SJCRH30 (cell line): ENCODE measurements around the gene VARS2. TPM values are rescaled to one million over a fixed set of nuclear protein-coding genes. Genes with fewer than 3 reads are reported as not detected.

ENCODE experiments used
- DNase-seq, 2 experiments: peaks; one replicate each; pipeline ENCODE4 v3.0.0-alpha.2; 2015 to 2020
- H3K27ac ChIP-seq: fragments of 250-450 bp; sonication (Bioruptor Pico); 2 replicates; pipeline ENCODE4 v1.5.1; 2020; ENCODE audit warnings: mild to moderate bottlenecking, moderate library complexity
- H3K27me3 ChIP-seq: fragments of 250-450 bp; sonication (Bioruptor Pico); 2 replicates; pipeline ENCODE4 v1.5.1; 2020; ENCODE audit warnings: mild to moderate bottlenecking, moderate library complexity
- H3K36me3 ChIP-seq: fragments of 250-450 bp; sonication (Bioruptor Pico); 2 replicates; pipeline ENCODE4 v1.5.1; 2020; ENCODE audit warnings: mild to moderate bottlenecking, moderate library complexity
- H3K4me1 ChIP-seq: fragments of 250-450 bp; sonication (Bioruptor Pico); 2 replicates; pipeline ENCODE4 v1.5.1; 2020; ENCODE audit warnings: mild to moderate bottlenecking, moderate library complexity
- H3K4me3 ChIP-seq: fragments of 250-450 bp; sonication (Bioruptor Pico); 2 replicates; pipeline ENCODE4 v1.5.1; 2020; ENCODE audit warnings: mild to moderate bottlenecking, moderate library complexity
- H3K9me3 ChIP-seq: fragments of 250-450 bp; sonication (Bioruptor Pico); replicated peaks from 2 replicates; pipeline ENCODE4 v1.5.1; 2020; ENCODE audit warnings: mild to moderate bottlenecking, moderate library complexity
- total RNA-seq: library from RNA; depleted of rRNA; stranded (reverse); fragments of >200 nt; shearing (Covaris generic); gene quantifications from 2 replicates; pipeline ENCODE4 v1.2.3, GENCODE V29; 2014; rRNA removed

VARS2 gene
- total RNA-seq, 1 experiment from 2014 or later = 21.3 TPM

DNA sequence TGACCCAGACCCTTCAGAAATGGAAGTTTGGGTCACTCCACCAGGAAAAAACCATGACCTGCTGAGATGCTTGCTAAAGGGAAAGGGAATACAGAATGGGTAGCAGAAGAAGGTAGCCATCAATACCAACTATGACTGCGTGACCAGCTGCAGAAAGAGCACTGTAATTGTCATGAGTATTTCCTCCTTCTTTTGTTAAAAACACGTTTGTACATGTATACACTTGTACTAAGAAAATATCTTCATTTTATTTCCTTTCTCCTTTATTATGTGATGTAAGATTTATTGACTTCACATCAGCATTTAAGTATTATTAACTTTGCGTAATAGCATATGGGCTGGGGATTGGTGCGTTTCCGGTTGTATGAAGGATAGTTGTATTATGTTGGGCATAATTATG is 56.9 kb downstream of the VARS2 start:
- no peaks in the 10 kb centered on the region for H3K9me3 ChIP-seq
- no peak overlapping the region for H3K27ac ChIP-seq
- H3K27me3 ChIP-seq = no peaks in the 10 kb centered on the region
- no peak for DNase-seq
- no peaks in the 10 kb centered on the region for H3K36me3 ChIP-seq
- no peak overlapping the region for H3K4me3 ChIP-seq
- H3K4me1 ChIP-seq = no peaks in the 10 kb centered on the region

- DNase-seq = no peak
- Histone ChIP-seq H3K4me3 (no peak overlapping the region), H3K4me1 (no peaks in the 10 kb centered on the region)
Measured at GRCh38 chr6:30972816-30973215, 58.8 kb downstream of the VARS2 start.

GRCh38 chr6:30974490-30975252 is 60.6 kb downstream of the VARS2 start:
- Histone ChIP-seq H3K4me1 (no peaks in the 10 kb centered on the region), H3K27ac (no peak overlapping the region), H3K27me3 (0 out of 2 replicates have a peak, but pooled peaks cover 5% of the 10 kb centered on the region), H3K4me3 (no peak overlapping the region), H3K9me3 (no peaks in the 10 kb centered on the region), H3K36me3 (no peaks in the 10 kb centered on the region)
- no peak for DNase-seq

More at GRCh38 chr6:30972816-30973215, 58.8 kb downstream of the VARS2 start:
- H3K36me3 ChIP-seq = no peaks in the 10 kb centered on the region
- no peak overlapping the region for H3K27ac ChIP-seq
- H3K27me3 ChIP-seq = no peaks in the 10 kb centered on the region
- H3K9me3 ChIP-seq = no peaks in the 10 kb centered on the region

Other genes with a start within 250 kb of the VARS2 start
- 26.5 and 29.0 TPM in 2 replicates for gene DHX16, start 241.2 kb upstream of the VARS2 start, total RNA-seq
- gene PPP1R18, start 227.6 kb upstream of the VARS2 start, total RNA-seq = 39.4 and 44.3 TPM in 2 replicates
- 25.0 and 29.6 TPM in 2 replicates for gene NRM, start 223.3 kb upstream of the VARS2 start, total RNA-seq
- 24.6 and 25.0 TPM in 2 replicates for gene MDC1, start 197.0 kb upstream of the VARS2 start, total RNA-seq
- 1,652 and 1,704 TPM in 2 replicates for gene TUBB, start 193.9 kb upstream of the VARS2 start, total RNA-seq
- gene FLOT1, start 171.6 kb upstream of the VARS2 start, total RNA-seq = 87.4 and 92.2 TPM in 2 replicates
- 19.9 and 22.1 TPM in 2 replicates for gene IER3, start 169.7 kb upstream of the VARS2 start, total RNA-seq
- 73.2 and 80.9 TPM in 2 replicates for gene DDR1, start 29.7 kb upstream of the VARS2 start, total RNA-seq
- 15.1 and 24.2 TPM in 2 replicates for gene GTF2H4, start 6.0 kb upstream of the VARS2 start, total RNA-seq
- not detected in 2 replicates for gene SFTA2, start 17.9 kb downstream of the VARS2 start, total RNA-seq
- gene MUCL3, start 26.7 kb downstream of the VARS2 start, total RNA-seq = not detected in 2 replicates
- gene MUC21, start 69.5 kb downstream of the VARS2 start, total RNA-seq = not detected in 2 replicates
- not detected in 2 replicates for gene MUC22, start 96.2 kb downstream of the VARS2 start, total RNA-seq
- 2.3 and 3.4 TPM in 2 replicates for gene C6orf15, start 198.3 kb downstream of the VARS2 start, total RNA-seq
- 0.48 and 0.67 TPM in 2 replicates for gene PSORS1C1, start 200.6 kb downstream of the VARS2 start, total RNA-seq
- 0.06 TPM in 1 of 2 replicates, not detected in the other for gene CDSN, start 206.2 kb downstream of the VARS2 start, total RNA-seq
- not detected in 2 replicates for gene PSORS1C2, start 224.8 kb downstream of the VARS2 start, total RNA-seq
- gene CCHCR1, start 243.6 kb downstream of the VARS2 start, total RNA-seq = 21.7 and 26.6 TPM in 2 replicates
- gene TCF19, start 244.4 kb downstream of the VARS2 start, total RNA-seq = 22.7 and 26.8 TPM in 2 replicates